Measurements from ENCODE around the gene GCN1.

The GCN1 gene

DNA sequence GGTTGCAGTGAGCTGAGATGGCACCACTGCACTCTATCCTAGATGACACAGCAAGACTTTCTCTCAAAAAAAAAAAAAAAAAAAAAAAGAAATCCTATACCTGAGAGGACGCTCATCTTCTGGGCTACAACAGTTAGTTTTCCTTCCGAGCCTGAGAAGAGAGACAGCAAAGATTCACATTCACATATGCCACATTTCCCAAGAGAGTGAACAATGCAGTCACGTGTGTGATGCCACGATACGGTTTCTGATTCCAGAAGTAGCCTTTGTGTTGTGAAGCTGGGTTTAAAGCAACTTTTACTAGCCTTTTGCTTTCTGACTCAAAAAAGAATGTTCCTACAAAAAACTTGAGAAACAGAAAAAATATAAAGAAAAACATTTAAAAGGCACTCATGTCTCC lies 19.5 kb downstream of the GCN1 start:
- no peaks in the 10 kb centered on the region for H3K27me3 ChIP-seq (ENCODE audit: control insufficient read depth in 1 of 2, insufficient read depth in 2 of 2, low read length in 2 of 2)
- no peak overlapping the region for H3K9ac ChIP-seq (ENCODE audit: low read length in 2 of 2)
- H3K36me3 ChIP-seq (ENCODE audit: control insufficient read depth in 2 of 2, insufficient read depth in 2 of 2, low read length in 2 of 2) = peaks cover 68 to 70% of the 10 kb centered on the region in 2 donors
- no peaks in the 10 kb centered on the region for H3K4me1 ChIP-seq (ENCODE audit: control insufficient read depth, insufficient read depth, low read length)
- no peak overlapping the region for H3K4me3 ChIP-seq (ENCODE audit: low read length in 2 of 2)
- no peaks in the 10 kb centered on the region for H3K9me3 ChIP-seq (ENCODE audit: control insufficient read depth in 2 of 2, low read length in 2 of 2)
- no peak overlapping the region for H3K27ac ChIP-seq (ENCODE audit: low read length)

DNA sequence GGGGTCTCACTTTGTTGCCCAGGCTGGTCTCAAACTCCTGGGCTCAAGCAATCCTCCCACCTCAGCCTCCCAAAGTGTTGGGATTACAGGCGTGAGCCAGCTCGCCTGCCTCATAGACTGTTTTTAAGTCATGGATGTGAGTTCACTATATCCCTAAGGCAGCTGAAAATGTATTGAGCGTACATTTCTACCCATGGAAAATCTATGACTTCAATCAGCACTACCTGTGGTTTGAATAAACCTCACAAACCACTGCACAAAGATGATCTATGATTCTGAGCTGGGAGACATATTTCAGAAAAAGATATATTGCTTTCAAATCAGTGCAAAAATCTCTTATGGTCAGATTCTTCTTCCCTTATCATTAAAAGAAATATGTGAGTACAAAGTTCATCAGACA lies 22.5 kb downstream of the GCN1 start:
- H3K36me3 ChIP-seq (ENCODE audit: control insufficient read depth in 2 of 2, insufficient read depth in 2 of 2, low read length in 2 of 2) = peaks cover 68% of the 10 kb centered on the region in 2 donors

DNA sequence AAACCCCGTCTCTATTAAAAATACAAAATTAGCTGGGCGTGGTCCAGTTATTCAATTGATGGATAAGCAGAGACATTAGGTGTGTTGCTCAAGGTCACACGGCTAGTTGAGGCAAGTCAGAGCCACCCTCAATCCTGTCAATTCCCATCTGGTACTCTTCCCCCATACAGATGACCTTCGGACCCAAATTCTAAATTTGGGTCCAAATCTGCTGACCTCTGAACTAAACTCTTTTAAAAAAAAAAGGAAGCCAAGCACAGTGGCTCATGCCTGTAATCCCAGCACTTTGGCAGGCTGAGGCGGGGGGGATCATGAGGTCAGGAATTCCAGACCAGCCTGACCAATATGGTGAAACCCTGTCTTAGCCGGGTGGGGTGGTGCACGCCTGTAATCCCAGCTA lies 23.9 kb downstream of the GCN1 start:
- Histone ChIP-seq H3K36me3 (ENCODE audit: control insufficient read depth in 2 of 2, insufficient read depth in 2 of 2, low read length in 2 of 2) (peaks cover 55 to 56% of the 10 kb centered on the region in 2 donors), H3K9ac (ENCODE audit: low read length in 2 of 2) (no peak overlapping the region), H3K9me3 (ENCODE audit: control insufficient read depth in 2 of 2, low read length in 2 of 2) (no peaks in the 10 kb centered on the region), H3K4me3 (ENCODE audit: low read length in 2 of 2) (no peak overlapping the region), H3K4me1 (ENCODE audit: control insufficient read depth, insufficient read depth, low read length) (no peaks in the 10 kb centered on the region), H3K27me3 (ENCODE audit: control insufficient read depth in 1 of 2, insufficient read depth in 2 of 2, low read length in 2 of 2) (no peaks in the 10 kb centered on the region), H3K27ac (ENCODE audit: low read length) (no peak overlapping the region)

More for the DNA sequence above, 22.5 kb downstream of the GCN1 start:
- Histone ChIP-seq H3K4me1 (ENCODE audit: control insufficient read depth, insufficient read depth, low read length) (no peaks in the 10 kb centered on the region), H3K9ac (ENCODE audit: low read length in 2 of 2) (no peak overlapping the region), H3K4me3 (ENCODE audit: low read length in 2 of 2) (no peak overlapping the region), H3K27me3 (ENCODE audit: control insufficient read depth in 1 of 2, insufficient read depth in 2 of 2, low read length in 2 of 2) (no peaks in the 10 kb centered on the region), H3K27ac (ENCODE audit: low read length) (no peak overlapping the region), H3K9me3 (ENCODE audit: control insufficient read depth in 2 of 2, low read length in 2 of 2) (no peaks in the 10 kb centered on the region)

DNA sequence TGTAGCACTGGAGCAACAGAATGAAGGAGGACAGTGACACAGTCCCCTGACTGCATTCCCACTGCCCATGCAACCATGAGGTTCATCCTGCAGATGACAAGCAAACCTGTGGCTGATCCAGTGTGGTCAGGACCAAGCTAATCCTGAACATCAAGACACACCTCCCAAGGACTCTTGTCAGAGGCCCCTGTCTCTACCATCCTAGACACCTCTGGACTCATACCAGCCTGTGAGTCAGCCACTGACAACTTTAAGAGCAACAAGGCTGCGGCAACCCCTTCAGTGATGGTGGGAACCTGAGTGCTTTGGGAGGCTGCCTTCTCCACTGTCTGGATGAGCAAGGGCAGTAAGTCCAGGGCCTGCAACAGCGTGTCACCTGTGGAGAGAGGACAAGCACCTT lies 24.6 kb downstream of the GCN1 start:
- H3K36me3 ChIP-seq (ENCODE audit: control insufficient read depth in 2 of 2, insufficient read depth in 2 of 2, low read length in 2 of 2) = peaks cover 49 to 50% of the 10 kb centered on the region in 2 donors

DNA sequence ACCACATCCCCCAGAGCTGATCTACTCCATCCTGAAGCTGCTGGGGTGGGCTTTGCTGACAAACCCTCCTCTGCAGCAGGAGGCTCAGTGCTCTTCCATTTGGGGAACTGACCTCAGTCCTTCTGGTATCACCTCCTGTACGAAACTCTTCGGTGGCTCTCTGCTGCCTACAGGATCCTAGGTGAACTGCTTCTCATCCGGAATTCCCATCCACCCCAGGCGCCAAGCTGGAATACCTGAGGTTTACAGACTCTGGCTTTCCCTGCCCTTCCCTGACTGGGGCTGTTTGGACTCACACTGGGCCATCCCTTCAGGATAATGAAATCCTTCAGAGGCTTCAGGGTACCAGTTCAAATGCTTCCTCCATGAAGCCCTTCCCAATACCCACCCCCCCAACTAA lies 26.2 kb downstream of the GCN1 start:
- Histone ChIP-seq H3K27ac (ENCODE audit: low read length) (no peak overlapping the region), H3K36me3 (ENCODE audit: control insufficient read depth in 2 of 2, insufficient read depth in 2 of 2, low read length in 2 of 2) (peaks cover 49 to 53% of the 10 kb centered on the region in 2 donors)

More for the DNA sequence above, 24.6 kb downstream of the GCN1 start:
- no peaks in the 10 kb centered on the region for H3K4me1 ChIP-seq (ENCODE audit: control insufficient read depth, insufficient read depth, low read length)
- H3K9me3 ChIP-seq (ENCODE audit: control insufficient read depth in 2 of 2, low read length in 2 of 2) = no peaks in the 10 kb centered on the region
- H3K9ac ChIP-seq (ENCODE audit: low read length in 2 of 2) = no peak overlapping the region
- H3K4me3 ChIP-seq (ENCODE audit: low read length in 2 of 2) = no peak overlapping the region
- no peak overlapping the region for H3K27ac ChIP-seq (ENCODE audit: low read length)
- no peaks in the 10 kb centered on the region for H3K27me3 ChIP-seq (ENCODE audit: control insufficient read depth in 1 of 2, insufficient read depth in 2 of 2, low read length in 2 of 2)

DNA sequence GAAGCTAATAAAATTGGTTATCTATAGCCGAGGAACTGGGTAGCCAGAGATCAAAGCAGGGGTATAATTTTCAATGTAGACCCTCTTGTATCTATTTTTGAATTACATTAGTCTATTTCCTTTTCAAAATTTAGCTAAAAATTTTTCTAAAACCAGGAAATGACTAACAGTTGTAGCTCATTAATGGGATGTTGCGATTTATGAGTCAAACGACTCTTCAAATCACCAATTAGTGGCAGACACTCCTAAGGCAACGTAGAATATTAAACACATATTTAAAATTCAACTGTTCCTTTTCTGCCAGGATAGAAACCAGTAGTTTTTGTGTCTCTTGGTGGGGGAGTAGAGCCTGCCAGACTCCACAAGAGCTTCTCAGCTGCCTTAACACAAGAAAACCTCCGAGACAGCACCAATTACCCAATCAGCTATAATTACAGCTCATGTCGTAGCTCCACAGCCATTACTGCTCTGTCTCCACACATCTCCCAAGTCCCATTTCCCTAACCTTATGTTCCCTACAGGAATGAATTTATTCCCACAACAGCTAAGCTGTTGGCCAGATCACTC lies 26.9 kb downstream of the GCN1 start:
- no peaks in the 10 kb centered on the region for H3K27me3 ChIP-seq (ENCODE audit: control insufficient read depth in 1 of 2, insufficient read depth in 2 of 2, low read length in 2 of 2)
- H3K36me3 ChIP-seq (ENCODE audit: control insufficient read depth in 2 of 2, insufficient read depth in 2 of 2, low read length in 2 of 2) = peaks cover 52 to 55% of the 10 kb centered on the region in 2 donors
- no peaks in the 10 kb centered on the region for H3K9me3 ChIP-seq (ENCODE audit: control insufficient read depth in 2 of 2, low read length in 2 of 2)
- H3K4me3 ChIP-seq (ENCODE audit: low read length in 2 of 2) = no peak overlapping the region
- H3K9ac ChIP-seq (ENCODE audit: low read length in 2 of 2) = no peak overlapping the region
- H3K4me1 ChIP-seq (ENCODE audit: control insufficient read depth, insufficient read depth, low read length) = no peaks in the 10 kb centered on the region
- no peak overlapping the region for H3K27ac ChIP-seq (ENCODE audit: low read length)

More for the DNA sequence above, 26.2 kb downstream of the GCN1 start:
- Histone ChIP-seq H3K9me3 (ENCODE audit: control insufficient read depth in 2 of 2, low read length in 2 of 2) (no peaks in the 10 kb centered on the region), H3K9ac (ENCODE audit: low read length in 2 of 2) (no peak overlapping the region), H3K4me1 (ENCODE audit: control insufficient read depth, insufficient read depth, low read length) (no peaks in the 10 kb centered on the region), H3K27me3 (ENCODE audit: control insufficient read depth in 1 of 2, insufficient read depth in 2 of 2, low read length in 2 of 2) (no peaks in the 10 kb centered on the region), H3K4me3 (ENCODE audit: low read length in 2 of 2) (no peak overlapping the region)

DNA sequence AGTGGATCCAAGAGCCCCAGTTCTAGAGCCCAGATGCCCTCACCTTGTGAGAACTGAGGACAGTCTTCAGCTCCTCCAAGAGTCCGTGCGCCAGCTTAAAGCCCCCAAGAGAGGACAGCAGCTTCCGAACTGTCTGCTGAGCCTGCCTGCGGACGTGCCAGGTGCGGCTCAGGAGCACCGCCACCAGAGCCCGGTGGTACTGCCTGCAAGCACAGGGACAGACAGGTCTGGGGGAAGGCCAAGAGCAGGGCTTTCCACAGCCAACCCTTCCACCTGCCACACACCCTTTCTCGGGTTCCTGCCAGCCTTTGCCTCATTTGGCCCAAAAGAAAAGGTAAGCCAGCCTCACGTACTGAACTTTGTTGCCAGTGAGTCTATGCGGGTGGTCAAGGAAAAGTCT lies 30.2 kb downstream of the GCN1 start:
- peaks cover 59 to 68% of the 10 kb centered on the region in 2 donors for H3K36me3 ChIP-seq (ENCODE audit: control insufficient read depth in 2 of 2, insufficient read depth in 2 of 2, low read length in 2 of 2)
- no peaks in the 10 kb centered on the region for H3K9me3 ChIP-seq (ENCODE audit: control insufficient read depth in 2 of 2, low read length in 2 of 2)
- H3K27me3 ChIP-seq (ENCODE audit: control insufficient read depth in 1 of 2, insufficient read depth in 2 of 2, low read length in 2 of 2) = no peaks in the 10 kb centered on the region
- H3K27ac ChIP-seq (ENCODE audit: low read length) = no peak overlapping the region
- H3K4me3 ChIP-seq (ENCODE audit: low read length in 2 of 2) = no peak overlapping the region
- H3K9ac ChIP-seq (ENCODE audit: low read length in 2 of 2) = no peak overlapping the region
- H3K4me1 ChIP-seq (ENCODE audit: control insufficient read depth, insufficient read depth, low read length) = peaks cover 3% of the 10 kb centered on the region

DNA sequence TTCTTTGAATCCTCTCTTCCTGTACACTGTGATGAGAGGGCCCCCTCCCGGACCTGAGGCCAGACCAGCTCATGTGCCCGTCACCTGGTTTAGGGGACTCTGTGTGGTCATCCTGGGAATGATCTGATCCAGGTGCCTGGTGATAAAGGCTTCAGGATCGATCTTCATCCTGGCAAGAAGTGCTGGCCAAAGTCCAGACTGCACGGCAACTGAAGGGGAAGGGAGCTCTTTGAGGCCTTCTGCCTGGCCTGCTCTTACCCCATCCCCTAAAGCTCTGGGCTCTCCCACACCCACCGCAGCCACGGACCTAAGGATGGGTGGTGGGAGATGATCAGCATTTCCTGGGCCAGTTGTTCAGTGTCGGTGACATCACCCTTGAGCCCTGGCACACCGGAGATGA lies 31.8 kb downstream of the GCN1 start:
- H3K9me3 ChIP-seq (ENCODE audit: control insufficient read depth in 2 of 2, low read length in 2 of 2) = no peaks in the 10 kb centered on the region
- peaks cover 7% of the 10 kb centered on the region for H3K4me1 ChIP-seq (ENCODE audit: control insufficient read depth, insufficient read depth, low read length)
- no peak overlapping the region for H3K27ac ChIP-seq (ENCODE audit: low read length)
- H3K27me3 ChIP-seq (ENCODE audit: control insufficient read depth in 1 of 2, insufficient read depth in 2 of 2, low read length in 2 of 2) = no peaks in the 10 kb centered on the region
- H3K36me3 ChIP-seq (ENCODE audit: control insufficient read depth in 2 of 2, insufficient read depth in 2 of 2, low read length in 2 of 2) = peaks cover 55 to 69% of the 10 kb centered on the region in 2 donors
- H3K4me3 ChIP-seq (ENCODE audit: low read length in 2 of 2) = no peak overlapping the region
- no peak overlapping the region for H3K9ac ChIP-seq (ENCODE audit: low read length in 2 of 2)

DNA sequence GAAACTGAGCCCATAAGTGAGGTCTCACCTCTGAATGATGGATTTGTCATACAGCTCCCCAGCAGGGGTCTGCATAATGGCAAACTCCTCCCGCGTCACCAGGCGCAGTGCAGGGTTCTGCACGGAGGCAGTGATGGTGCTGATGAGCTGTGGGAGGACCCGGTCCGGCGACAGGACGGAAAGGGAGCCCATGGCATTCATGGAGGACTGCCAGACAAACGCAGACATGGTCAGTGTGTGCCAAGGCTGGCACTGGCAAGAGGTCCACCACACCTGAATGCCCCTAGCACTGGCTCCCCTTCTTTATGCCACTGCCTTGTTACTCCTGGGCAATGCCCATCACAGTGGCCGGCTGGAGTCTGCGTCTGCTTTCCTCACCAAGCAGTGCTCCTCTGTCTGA lies 32.7 kb downstream of the GCN1 start:
- no peak overlapping the region for H3K27ac ChIP-seq (ENCODE audit: low read length)
- no peak overlapping the region for H3K4me3 ChIP-seq (ENCODE audit: low read length in 2 of 2)
- H3K27me3 ChIP-seq (ENCODE audit: control insufficient read depth in 1 of 2, insufficient read depth in 2 of 2, low read length in 2 of 2) = no peaks in the 10 kb centered on the region
- H3K9ac ChIP-seq (ENCODE audit: low read length in 2 of 2) = no peak overlapping the region
- H3K36me3 ChIP-seq (ENCODE audit: control insufficient read depth in 2 of 2, insufficient read depth in 2 of 2, low read length in 2 of 2) = peaks cover 62 to 72% of the 10 kb centered on the region in 2 donors
- H3K9me3 ChIP-seq (ENCODE audit: control insufficient read depth in 2 of 2, low read length in 2 of 2) = no peaks in the 10 kb centered on the region
- peaks cover 7% of the 10 kb centered on the region for H3K4me1 ChIP-seq (ENCODE audit: control insufficient read depth, insufficient read depth, low read length)

DNA sequence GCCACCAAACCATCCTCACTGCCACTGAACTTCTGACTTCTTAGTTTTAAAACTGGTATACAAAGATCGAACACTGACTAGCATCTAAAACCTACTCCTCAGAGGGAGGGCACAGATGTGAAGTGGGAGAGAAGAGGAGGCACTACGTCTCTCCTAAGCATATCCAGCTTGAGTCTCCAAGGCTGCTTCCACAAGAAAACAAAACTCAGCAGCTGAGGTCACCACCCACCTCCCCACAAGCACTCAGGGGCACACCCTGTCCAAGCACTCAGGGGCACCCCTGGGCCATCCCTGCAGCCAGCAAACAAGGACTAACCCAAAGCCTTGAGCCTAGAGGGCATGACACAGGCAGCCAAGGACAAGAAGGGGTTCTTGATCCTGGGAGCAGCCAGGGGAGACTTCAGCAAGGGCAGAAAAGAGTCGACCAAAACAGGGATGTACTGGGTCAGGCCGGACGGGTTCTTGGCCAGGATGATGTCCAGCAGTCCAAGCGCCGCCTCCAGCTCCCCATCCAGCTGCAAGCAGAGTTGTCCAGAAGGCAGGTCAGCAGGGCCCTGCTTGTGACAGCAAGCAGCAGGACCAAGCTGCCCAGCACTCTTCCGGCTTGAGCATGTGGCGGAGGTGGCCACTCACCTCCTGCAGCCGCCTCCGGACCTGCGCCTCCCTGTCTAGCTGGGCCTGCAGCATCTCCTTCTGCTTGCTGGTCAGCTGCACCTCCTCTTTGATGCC lies 34.8 kb downstream of the GCN1 start:
- H3K9ac ChIP-seq (ENCODE audit: low read length in 2 of 2) = no peak overlapping the region
- H3K4me3 ChIP-seq (ENCODE audit: low read length in 2 of 2) = no peak overlapping the region
- H3K27ac ChIP-seq (ENCODE audit: low read length) = no peak overlapping the region
- no peaks in the 10 kb centered on the region for H3K27me3 ChIP-seq (ENCODE audit: control insufficient read depth in 1 of 2, insufficient read depth in 2 of 2, low read length in 2 of 2)
- H3K4me1 ChIP-seq (ENCODE audit: control insufficient read depth, insufficient read depth, low read length) = peaks cover 7% of the 10 kb centered on the region
- H3K9me3 ChIP-seq (ENCODE audit: control insufficient read depth in 2 of 2, low read length in 2 of 2) = no peaks in the 10 kb centered on the region
- H3K36me3 ChIP-seq (ENCODE audit: control insufficient read depth in 2 of 2, insufficient read depth in 2 of 2, low read length in 2 of 2) = peaks cover 83 to 92% of the 10 kb centered on the region in 2 donors

DNA sequence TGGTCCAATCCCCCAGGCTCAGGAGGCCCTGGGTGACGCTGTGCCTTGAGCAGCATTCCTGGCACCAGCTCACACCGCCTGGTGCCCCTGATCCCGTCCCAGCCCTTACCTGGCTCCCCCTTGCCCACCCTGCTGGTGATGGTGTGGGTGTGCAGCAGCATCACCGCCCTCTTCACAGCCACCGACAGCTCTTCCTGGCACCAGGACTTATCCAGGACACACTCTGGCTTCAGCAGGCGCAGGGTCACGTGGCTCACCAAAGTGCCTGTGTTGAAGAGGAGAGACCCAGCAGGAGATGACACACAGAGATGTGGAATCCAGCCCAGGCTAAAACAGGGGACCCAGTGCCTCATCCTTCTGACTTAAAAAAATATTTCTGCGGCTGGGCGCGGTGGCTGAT lies 36.2 kb downstream of the GCN1 start:
- Histone ChIP-seq H3K4me1 (ENCODE audit: control insufficient read depth, insufficient read depth, low read length) (peaks cover 7% of the 10 kb centered on the region), H3K4me3 (ENCODE audit: low read length in 2 of 2) (no peak overlapping the region), H3K36me3 (ENCODE audit: control insufficient read depth in 2 of 2, insufficient read depth in 2 of 2, low read length in 2 of 2) (peaks cover 83 to 93% of the 10 kb centered on the region in 2 donors)

More for the DNA sequence above, 36.2 kb downstream of the GCN1 start:
- Histone ChIP-seq H3K27me3 (ENCODE audit: control insufficient read depth in 1 of 2, insufficient read depth in 2 of 2, low read length in 2 of 2) (no peaks in the 10 kb centered on the region), H3K27ac (ENCODE audit: low read length) (no peak overlapping the region), H3K9ac (ENCODE audit: low read length in 2 of 2) (no peak overlapping the region), H3K9me3 (ENCODE audit: control insufficient read depth in 2 of 2, low read length in 2 of 2) (no peaks in the 10 kb centered on the region)

Measured in stomach smooth muscle (tissue), 2 donors.